HepG2 (cell line): ENCODE measurements around the gene ADSS2. TPM values are rescaled to one million over a fixed set of nuclear protein-coding genes. Genes with fewer than 3 reads are reported as not detected.

Source experiments
- ATAC-seq: fragments of 200-7000 bp; cut with Tn5 transposase; 3 replicates; pipeline ENCODE4 v1.9.1; 2020; ENCODE audit warnings: mild to moderate bottlenecking, moderate library complexity
- BruUV-seq: library from RNA; stranded (reverse); fragments of 400-500 nt; replicated peaks from 2 replicates; lab custom pipeline; 2021; lab: Mats Ljungman, UMichigan
- CTCF ChIA-PET: fragments of 300-600 bp; formaldehyde crosslinking; extraction: SDS; loops from one replicate; lab custom pipeline; 2021; ENCODE audit warnings: low total read pairs, inconsistent platforms, low intra/inter-chr PET ratio; lab: Yijun Ruan, JAX
- POLR2A ChIA-PET: fragments of 350-600 bp; sonication (Branson Sonifier 250); formaldehyde crosslinking; loops from one replicate; lab custom pipeline; 2020; ENCODE audit warnings: antibody characterized with exemption, inconsistent platforms; lab: Yijun Ruan, JAX
- DNase-seq: peaks from one replicate; pipeline ENCODE4 v3.0.0-alpha.2; 2015; ENCODE audit warnings: low spot score
- FAIRE-seq: peaks from 3 replicates; lab custom pipeline; 2011; peaks lifted over from hg19 to GRCh38; lab: Jason Lieb, UNC
- H2AFZ ChIP-seq: one replicate; pipeline ENCODE4 v1.6.1; 2011; ENCODE audit warnings: low read length, inconsistent platforms
- H3K27ac ChIP-seq: fragments of 300-600 bp; 3 replicates; pipeline ENCODE4 v1.8.0; 2011; ENCODE audit warnings: mixed run types, mild to moderate bottlenecking, mixed read lengths, low read length, inconsistent platforms; ENCODE audit not compliant: insufficient read depth; ENCODE audit errors: extremely low read length
- H3K27me3 ChIP-seq, 2 experiments: fragments of 200-600 bp in 1 of 2; 2 replicates in 1 of 2; 3 replicates in 1 of 2; pipeline versions ENCODE4 v1.6.0 to v1.8.0; 2011; ENCODE audit warnings: low read length in 2 of 2, mild to moderate bottlenecking in 2 of 2, moderate library complexity in 2 of 2, inconsistent platforms in 1 of 2; ENCODE audit not compliant: insufficient read depth in 2 of 2, control insufficient read depth in 1 of 2
- H3K36me3 ChIP-seq, 2 experiments: fragments of 200-600 bp in 1 of 2; replicated peaks in 1 of 2; 2 replicates in 1 of 2; 3 replicates in 1 of 2; pipeline versions ENCODE4 v1.5.1 to v1.8.0; 2011; ENCODE audit warnings: low read length in 2 of 2, inconsistent platforms in 1 of 2; ENCODE audit not compliant: insufficient read depth in 2 of 2, control insufficient read depth in 1 of 2
- H3K4me1 ChIP-seq: 2 replicates; pipeline ENCODE4 v1.5.1; 2012; ENCODE audit warnings: low read length, inconsistent platforms; ENCODE audit not compliant: insufficient read depth
- H3K4me2 ChIP-seq: 2 replicates; pipeline ENCODE4 v1.6.0; 2011; ENCODE audit warnings: low read depth, low read length, inconsistent platforms
- H3K4me3 ChIP-seq, 3 experiments: fragments of 200-600 bp in 1 of 3; sonication (generic), shearing (Covaris generic) in 1 of 3; replicated peaks in 1 of 3; 2 replicates each; pipeline ENCODE4 v1.5.1; 2011 to 2016; ENCODE audit warnings: low read length in 3 of 3, inconsistent platforms in 2 of 3, low read depth in 2 of 3, mild to moderate bottlenecking in 2 of 3, control low read depth in 1 of 3, mixed read lengths in 1 of 3; ENCODE audit not compliant: insufficient read depth in 1 of 3
- H3K79me2 ChIP-seq: one replicate; pipeline ENCODE4 v1.6.1; 2011; ENCODE audit warnings: low read length, inconsistent platforms; ENCODE audit not compliant: insufficient read depth
- H3K9ac ChIP-seq: 2 replicates; pipeline ENCODE4 v1.6.0; 2011; ENCODE audit warnings: mild to moderate bottlenecking, low read depth, low read length, inconsistent platforms; ENCODE audit not compliant: insufficient read depth
- H3K9me3 ChIP-seq: 2 replicates; pipeline ENCODE4 v1.5.1; 2012; ENCODE audit warnings: mild to moderate bottlenecking, low read length
- H4K20me1 ChIP-seq: 2 replicates; pipeline ENCODE4 v1.6.0; 2011; ENCODE audit warnings: inconsistent platforms, mild to moderate bottlenecking, low read length, moderate library complexity; ENCODE audit not compliant: insufficient read depth
- ATF2 ChIP-seq: sonication (generic); formaldehyde crosslinking; IDR thresholded peaks from 2 replicates; pipeline ENCODE4 v1.4.0; 2020; ENCODE audit warnings: missing genetic modification reagents
- ATF3 ChIP-seq: sonication (generic); formaldehyde crosslinking; IDR thresholded peaks from 2 replicates; pipeline ENCODE4 v1.4.0; 2020; ENCODE audit warnings: missing genetic modification reagents
- GRHL1 ChIP-seq: sonication (generic); formaldehyde crosslinking; conservative IDR thresholded peaks from 2 replicates; pipeline ENCODE4 v1.8.0; 2022; ENCODE audit warnings: missing genetic modification reagents
- HNF4G ChIP-seq, 2 experiments: sonication (generic) in 1 of 2; formaldehyde crosslinking in 1 of 2; IDR thresholded peaks; 2 replicates each; pipeline versions ENCODE4 v1.4.0 to v1.6.1; 2011 to 2020; ENCODE audit warnings: borderline replicate concordance in 2 of 2, low read depth in 2 of 2, mild to moderate bottlenecking in 2 of 2, low read length in 1 of 2, missing genetic modification reagents in 1 of 2, moderate library complexity in 1 of 2
- KAT8 ChIP-seq: IDR thresholded peaks from 2 replicates; pipeline ENCODE4 v1.6.1; 2016; ENCODE audit warnings: missing genetic modification reagents, missing compliant biosample characterization
- MAFK ChIP-seq, 2 experiments: IDR thresholded peaks in 1 of 2; conservative IDR thresholded peaks in 1 of 2; 2 replicates each; pipeline ENCODE4 v1.6.1; 2011; ENCODE audit warnings: improper control_type of control experiment in 2 of 2, low read length in 2 of 2
- NCOR1 ChIP-seq: fragments of 200-600 bp; sonication (generic); IDR thresholded peaks from 2 replicates; pipeline ENCODE4 v1.7.0; 2017; ENCODE audit warnings: antibody characterized with exemption, low read length, borderline replicate concordance
- NR1H2 ChIP-seq: sonication (generic); formaldehyde crosslinking; IDR thresholded peaks from 2 replicates; pipeline ENCODE4 v1.8.1; 2022; ENCODE audit warnings: low read depth, missing genetic modification reagents, borderline replicate concordance
- RBFOX2 ChIP-seq: fragments of 200-400 bp; formaldehyde crosslinking; IDR thresholded peaks from 2 replicates; pipeline ENCODE4 v1.6.1; 2017; ENCODE audit warnings: low read depth, mild to moderate bottlenecking, low read length
- U2AF1 ChIP-seq: fragments of 200-400 bp; formaldehyde crosslinking; optimal IDR thresholded peaks from 2 replicates; pipeline ENCODE3; 2017; ENCODE audit warnings: mild to moderate bottlenecking, low read depth, low read length
- ZFP36 ChIP-seq: fragments of 150-350 bp; IDR thresholded peaks from 2 replicates; pipeline ENCODE4 v1.6.1; 2018; ENCODE audit warnings: borderline replicate concordance, low read length, low read depth; ENCODE audit not compliant: partially characterized antibody
- ZNF143 ChIP-seq: sonication (generic); formaldehyde crosslinking; IDR thresholded peaks from 2 replicates; pipeline ENCODE4 v1.4.0; 2020; ENCODE audit warnings: missing genetic modification reagents
- WGBS: methylation state at CpG from one replicate; pipeline ENCODE4 v1.1.6; 2017; ENCODE audit warnings: low lambda C conversion rate; 5-methylcytosine and 5-hydroxymethylcytosine counted together
- in situ Hi-C: cut with HindIII; loops from 2 replicates; pipeline ENCODE4 v1.10.0; 2017; ENCODE audit warnings: low pct_unique_long_range_greater_than_20kb; ENCODE audit not compliant: extremely low pct_ligation_motif_present
- intact Hi-C: fragments of 100-400 bp; cut with micrococcal nuclease; formaldehyde crosslinking; loops from one replicate; pipeline ENCODE4 v1.10.0; 2022; ENCODE audit not compliant: unreplicated experiment
- polyA plus RNA-seq, 8 experiments: library from polyadenylated mRNA; depleted of rRNA in 3 of 8; stranded (reverse) in 7 of 8; unstranded in 1 of 8; fragments of >200 nt; fragmentation: Illumina TruSeq in 4 of 8; extraction: Trizol in 4 of 8; gene quantifications; 2 replicates each; pipeline versions ENCODE4 v1.2.1 to v1.2.3, GENCODE V29; 2011 to 2016; ENCODE audit warnings: low read depth in 4 of 8, missing spikeins in 1 of 8, mixed read lengths in 1 of 8; ENCODE audit not compliant: insufficient read depth in 1 of 8
- total RNA-seq, 5 experiments: library from RNA; depleted of rRNA; stranded (reverse); fragments of >200 nt; fragmentation: Illumina TruSeq; extraction: Trizol; gene quantifications; 2 replicates each; pipeline ENCODE4 v1.2.3, GENCODE V29; 2016; ENCODE audit warnings: low read depth in 1 of 5

Gene ADSS2
- total and polyA plus RNA-seq, 2 of the 13 experiments (the other 11 are each of a cell fraction or from before 2014, with no cell fraction given), result 15.1 to 43.4 TPM

GRCh38 chr1:244419024-244419423, 32.7 kb downstream of the ADSS2 start:
- Histone ChIP-seq H3K4me1 (no peaks in the 10 kb centered on the region), H3K79me2 (no peaks in the 10 kb centered on the region), H3K27me3 (no peaks in the 10 kb centered on the region), H3K9me3 (no peaks in the 10 kb centered on the region), H3K9ac (no peak overlapping the region), H3K27ac (no peak overlapping the region), H3K4me3 (no peak overlapping the region), H4K20me1 (no peaks in the 10 kb centered on the region), H2AFZ (no peak overlapping the region), H3K4me2 (no peak overlapping the region), H3K36me3 (peaks cover 11 to 57% of the 10 kb centered on the region in 2 experiments)
- in situ Hi-C loops, result no loop called here
- no peak for FAIRE-seq
- intact Hi-C loops, result no loop called here
- no peak for DNase-seq
- ChIA-PET CTCF (no interaction called here), POLR2A (no interaction called here)
- 98% methylated on average over 4 of the region's 4 CpGs for WGBS
- no peak for ATAC-seq
- no peak for TF ChIP-seq ZNF143
- TF ChIP-seq ZFP36, result no peak
- peak in 1 of 2 experiments; percentile 30; a peak in 2 of 4 replicates for TF ChIP-seq MAFK (conservative IDR thresholded peaks at IDR 0.05 in 1 of 2, IDR thresholded peaks at IDR 0.05 in 1 of 2; ENCODE audit: low read length in 2 of 2)
- TF ChIP-seq ATF2 (CRISPR knock-in tag), result no peak
- BruUV-seq, result no TSS peak

- no peak overlapping the region for H2AFZ ChIP-seq
- no peaks in the 10 kb centered on the region for H3K27me3 ChIP-seq
- no peak overlapping the region for H3K4me3 ChIP-seq
- no CpG with 5 or more reads among the region's 1 CpG for WGBS
- ChIA-PET POLR2A (interaction anchor here (1.0 kb wide), 1 partner anchor 20 kb away, joined by 3 read pairs; no protein-coding TSS in a partner anchor), CTCF (no interaction called here)
- no peak overlapping the region for H3K4me2 ChIP-seq
- BruUV-seq, result no TSS peak
- no peak for FAIRE-seq
- H3K4me1 ChIP-seq, result no peaks in the 10 kb centered on the region
- DNase-seq, result no peak
- in situ Hi-C loops, result no loop called here
- H3K9ac ChIP-seq, result no peak overlapping the region
- intact Hi-C loops, result no loop called here
- H3K79me2 ChIP-seq, result no peaks in the 10 kb centered on the region
- no peaks in the 10 kb centered on the region for H3K9me3 ChIP-seq
- H3K36me3 ChIP-seq, result peaks cover 11 to 68% of the 10 kb centered on the region in 2 experiments
- ATAC-seq, result no peak; the same call in 2 of the 3 replicates
- H3K27ac ChIP-seq, result no peak overlapping the region
- H4K20me1 ChIP-seq, result no peaks in the 10 kb centered on the region
- no peak for TF ChIP-seq HNF4G (IDR thresholded peaks at IDR 0.05; ENCODE audit: borderline replicate concordance, low read depth, low read length)
- TF ChIP-seq HNF4G (CRISPR knock-in tag; IDR thresholded peaks at IDR 0.05; ENCODE audit: borderline replicate concordance, low read depth), result no peak
- TF ChIP-seq GRHL1 (CRISPR knock-in tag), result no peak
- TF ChIP-seq RBFOX2, result no peak
- TF ChIP-seq KAT8 (CRISPR knock-in tag), result no peak
- no peak for TF ChIP-seq U2AF1
- TF ChIP-seq NCOR1, result no peak
- no peak for TF ChIP-seq ATF3
- no peak for TF ChIP-seq NR1H2 (CRISPR knock-in tag)
Observed at GRCh38 chr1:244414543-244414942, 37.2 kb downstream of the ADSS2 start.
